DND-41 (cell line): ENCODE results near the gene PLSCR2.

Experiments
- CTCF ChIP-seq: IDR thresholded peaks from 2 replicates; pipeline ENCODE4 v1.5.1; 2012; ENCODE audit warnings: borderline replicate concordance, low read length, moderate library complexity, mild to moderate bottlenecking; ENCODE audit not compliant: poor library complexity, severe bottlenecking; ENCODE audit errors: extremely low read depth
- EZH2 ChIP-seq: IDR thresholded peaks from 3 replicates; pipeline ENCODE4 v1.6.1; 2012; ENCODE audit warnings: borderline replicate concordance, low read depth, mild to moderate bottlenecking, moderate library complexity, low read length, inconsistent platforms; ENCODE audit not compliant: severe bottlenecking

GRCh38 chr3:146513386-146514051 is 44.2 kb upstream of the PLSCR2 start:
- TF ChIP-seq CTCF (no peak), EZH2 (no peak)
